ENCODE measurements around the gene LHFPL3.
"Not testable (repeated sequence)": the region's sequence is repeated elsewhere in the genome, so short reads cannot be mapped to it uniquely, and the experiment has no call there.

LHFPL3 gene

DNA sequence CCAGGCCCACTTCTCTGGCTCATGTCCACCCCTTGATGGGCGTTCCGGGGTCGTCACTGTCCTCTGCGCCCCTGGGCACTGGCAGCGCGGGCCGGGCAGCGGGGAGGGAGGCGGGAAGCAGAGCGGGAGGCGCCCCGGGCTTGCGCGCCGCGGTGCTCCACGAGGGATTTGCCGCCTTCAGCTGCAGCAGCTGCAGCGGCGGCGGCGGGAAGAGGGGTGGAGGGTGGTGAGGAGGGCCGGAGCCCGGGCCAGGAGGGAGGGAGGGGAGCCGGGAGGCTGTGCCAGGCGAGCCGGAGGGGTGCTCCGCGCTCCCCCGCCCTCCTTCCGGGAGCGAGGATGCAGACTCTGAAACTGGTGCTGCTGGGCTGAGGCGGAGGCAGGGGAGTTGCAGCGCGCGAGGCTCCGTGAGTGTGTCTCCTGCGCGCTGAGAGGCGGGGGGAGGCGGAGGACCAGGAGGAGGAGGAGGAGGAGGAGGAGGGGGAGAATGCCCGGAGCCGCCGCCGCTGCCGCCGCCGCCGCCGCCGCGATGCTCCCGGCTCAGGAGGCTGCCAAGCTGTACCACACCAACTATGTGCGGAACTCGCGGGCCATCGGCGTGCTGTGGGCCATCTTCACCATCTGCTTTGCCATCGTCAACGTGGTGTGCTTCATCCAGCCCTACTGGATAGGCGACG is at the start of gene LHFPL3:
Gene LHFPL3, plus strand, starts transcription at position 308 of the 674 bp plus-strand sequence.
- DNase-seq: no peak

DNA sequence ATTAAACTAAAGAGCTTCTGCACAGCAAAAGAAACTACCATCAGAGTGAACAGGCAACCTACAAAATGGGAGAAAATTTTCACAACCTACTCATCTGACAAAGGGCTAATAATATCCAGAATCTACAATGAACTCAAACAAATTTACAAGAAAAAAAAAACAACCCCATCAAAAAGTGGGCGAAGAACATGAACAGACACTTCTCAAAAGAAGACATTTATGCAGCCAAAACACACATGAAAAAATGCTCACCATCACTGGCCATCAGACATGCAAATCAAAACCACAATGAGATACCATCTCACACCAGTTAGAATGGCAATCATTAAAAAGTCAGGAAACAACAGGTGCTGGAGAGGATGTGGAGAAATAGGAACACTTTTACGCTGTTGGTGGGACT is 46.7 kb upstream of the LHFPL3 start:
- not testable (repeated sequence) for DNase-seq

DNA sequence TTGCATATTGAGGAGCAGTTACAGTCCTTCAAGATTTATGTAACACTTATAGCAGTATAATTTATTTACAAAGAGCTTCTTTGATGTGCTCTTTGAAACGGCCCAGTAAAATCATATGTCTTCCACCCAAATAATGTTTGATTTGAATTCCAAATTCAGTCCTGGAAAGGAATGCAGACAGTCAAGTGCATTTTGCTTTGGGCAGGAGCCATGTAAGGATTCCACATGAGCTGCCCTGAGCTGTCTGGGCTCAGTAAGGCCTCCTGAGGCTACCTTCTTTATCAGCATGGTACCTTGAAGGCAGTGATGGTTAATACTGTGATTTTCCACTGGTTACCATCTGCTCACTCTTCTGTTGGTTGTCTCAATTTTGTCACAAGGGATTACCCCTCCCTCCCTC is 41.6 kb upstream of the LHFPL3 start:
- DNase-seq: no peak

DNA sequence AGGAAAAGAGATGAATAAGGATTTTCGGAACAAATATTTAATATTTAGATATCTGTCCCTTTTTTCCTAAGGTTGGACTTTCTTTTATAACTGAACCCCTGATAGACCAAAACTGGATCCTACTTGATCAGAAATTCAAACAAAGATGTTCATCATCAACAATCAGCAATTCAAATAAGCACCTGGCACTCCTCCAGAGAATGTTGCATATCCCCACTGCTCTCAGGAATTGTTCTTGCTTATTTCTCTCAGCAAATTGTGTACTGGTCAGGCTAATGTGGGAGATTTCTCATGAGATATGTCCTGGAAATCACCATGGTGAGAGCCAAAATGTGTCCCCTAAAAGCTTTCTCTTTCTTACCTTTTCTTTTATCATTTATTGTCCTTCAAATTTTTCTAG is 40.3 kb upstream of the LHFPL3 start:
- DNase-seq: no peak

DNA sequence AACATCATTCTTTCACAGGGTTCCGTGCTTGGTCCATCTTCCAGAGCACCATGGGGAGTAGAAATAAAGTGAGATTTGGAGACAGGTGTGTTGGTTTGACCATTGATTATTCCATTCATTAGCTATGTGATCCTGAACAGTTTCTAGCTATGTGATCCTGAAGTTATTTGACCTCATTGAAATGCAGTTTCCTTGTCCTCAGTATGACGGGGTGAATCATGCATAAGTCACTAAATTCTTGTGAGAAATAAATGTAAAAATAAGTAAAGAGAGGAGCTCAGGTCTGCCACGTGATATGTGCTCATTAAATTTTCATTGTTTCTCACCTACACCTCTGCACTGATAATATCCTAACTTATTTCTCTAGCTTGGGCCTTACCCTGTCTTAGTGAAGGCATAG is 34.1 kb upstream of the LHFPL3 start:
- DNase-seq: no peak

DNA sequence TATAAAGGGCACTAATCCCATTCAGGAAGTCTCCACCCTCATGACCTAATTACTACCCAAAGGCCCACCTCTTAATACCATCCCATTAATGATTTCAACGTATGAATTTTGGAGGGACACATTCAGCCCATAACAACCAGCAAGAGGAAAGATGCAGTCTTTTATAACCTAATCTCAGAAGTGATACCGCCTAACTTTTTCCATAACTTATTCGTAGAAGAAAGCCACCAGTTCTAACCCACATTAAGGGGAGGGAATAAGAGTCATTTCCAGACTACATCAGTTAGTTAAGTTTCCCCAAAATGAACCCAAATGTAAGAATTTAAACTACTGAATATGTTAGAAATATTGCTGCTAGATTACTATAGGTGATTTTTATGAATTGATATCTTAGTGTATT is 32.1 kb upstream of the LHFPL3 start:
- no peak for DNase-seq

DNA sequence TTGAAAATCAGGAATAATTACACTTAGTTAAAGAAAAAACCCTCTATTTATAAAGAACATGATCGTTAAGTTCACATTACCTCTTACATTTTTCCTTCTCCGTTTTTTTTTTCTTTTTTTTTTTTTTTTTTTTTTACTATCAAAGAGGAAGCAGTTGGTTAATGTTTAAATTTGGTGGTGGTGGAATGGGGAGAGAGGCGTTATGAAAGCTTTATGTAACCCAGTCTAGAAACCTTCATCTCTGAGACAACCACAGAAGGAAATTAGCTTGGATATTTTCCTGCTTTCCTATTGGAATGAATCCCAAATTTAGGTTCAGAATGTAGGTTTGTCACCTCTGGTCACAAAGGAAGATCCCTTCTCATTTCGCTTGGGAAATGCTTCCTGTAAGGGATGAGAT is 31.5 kb upstream of the LHFPL3 start:
- no peak for DNase-seq

DNA sequence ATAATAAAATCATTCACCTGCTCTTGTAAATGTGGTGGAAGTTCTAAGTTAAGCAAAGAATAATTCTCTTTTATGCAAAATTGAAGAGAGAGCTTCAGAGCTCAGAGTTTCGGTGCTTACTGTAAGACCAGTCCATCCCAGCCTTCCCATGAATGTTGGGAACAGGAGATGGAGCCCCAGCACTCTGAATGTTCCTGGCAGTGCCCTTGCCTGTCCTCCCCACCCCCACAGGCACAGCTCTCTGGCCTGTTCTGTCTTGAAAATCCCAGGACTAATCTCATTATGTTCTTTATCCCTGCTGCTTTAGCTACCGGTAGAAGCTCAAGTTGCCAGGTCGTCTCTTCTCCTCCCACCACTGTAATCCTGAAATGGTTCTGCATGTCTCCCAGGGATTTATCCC is 29.1 kb upstream of the LHFPL3 start:
- no peak for DNase-seq

DNA sequence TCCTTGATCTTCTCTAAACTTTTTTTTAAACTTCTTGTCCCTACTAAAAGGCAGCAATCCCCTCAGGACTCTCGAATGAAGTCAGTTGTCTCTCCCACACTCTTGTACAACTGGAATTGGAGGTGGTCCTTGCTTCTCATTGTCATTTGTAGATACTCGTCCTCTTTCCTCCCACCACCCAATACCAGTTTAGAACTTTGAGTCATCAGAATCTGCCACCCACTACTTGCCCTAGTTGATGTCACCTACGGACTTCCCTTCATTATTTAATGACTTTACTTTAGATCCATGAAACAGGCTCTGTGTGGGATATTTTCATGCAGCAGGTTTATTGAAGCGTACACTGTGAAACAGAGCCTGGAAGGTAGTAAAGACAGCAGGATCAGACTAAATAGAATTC is 28.6 kb upstream of the LHFPL3 start:
- DNase-seq: no peak

DNA sequence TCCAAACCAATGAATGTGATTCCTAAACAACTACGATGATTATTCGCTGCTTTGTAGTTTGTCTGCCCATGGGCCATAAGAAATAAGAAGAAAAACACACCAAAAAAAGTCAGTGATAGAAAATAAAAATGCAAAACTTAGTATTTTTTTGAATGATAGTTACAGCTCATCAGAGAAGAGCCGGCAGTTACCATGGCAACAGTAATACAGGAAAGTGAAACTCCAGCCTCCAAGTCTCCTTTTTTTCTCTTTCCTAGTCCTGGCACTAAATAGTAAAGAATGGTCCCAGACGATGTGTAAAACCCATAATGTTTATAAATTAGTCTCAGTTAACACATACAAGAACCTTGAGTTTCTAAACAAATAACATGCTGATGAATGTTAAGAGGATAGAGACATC is 21.6 kb upstream of the LHFPL3 start:
- DNase-seq: no peak

DNA sequence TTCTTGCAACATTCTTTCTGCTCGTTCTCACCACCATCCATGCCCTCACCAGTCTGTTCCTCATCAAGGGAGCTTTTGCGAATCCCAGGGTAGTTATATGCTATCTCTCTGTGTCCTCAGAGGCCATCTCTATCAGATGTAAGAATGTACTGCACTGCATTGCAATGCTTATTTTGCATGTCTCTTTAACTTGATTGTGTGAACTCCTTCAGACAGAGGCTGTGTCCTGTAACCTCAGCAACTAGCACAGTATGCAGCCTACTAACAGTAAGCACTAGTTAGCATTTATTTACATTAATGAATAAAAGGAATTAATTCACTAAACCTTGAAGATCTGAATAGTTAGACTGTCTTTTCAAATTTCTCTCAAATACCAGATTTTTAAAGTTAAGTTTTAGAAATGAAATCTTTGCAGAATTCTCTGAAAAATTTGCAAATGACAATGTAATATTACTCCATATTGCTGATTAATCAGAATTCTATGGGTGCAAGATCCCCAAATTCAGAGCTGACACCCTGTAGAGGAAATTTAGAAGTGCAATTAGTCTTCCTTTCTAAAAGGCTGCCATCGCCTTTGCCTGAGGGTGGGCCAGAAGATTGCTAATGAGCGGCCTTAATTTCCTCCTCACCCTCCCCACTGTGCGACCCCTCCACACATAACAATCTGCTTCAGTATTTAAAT is 10.3 kb upstream of the LHFPL3 start:
- no peak for DNase-seq

DNA sequence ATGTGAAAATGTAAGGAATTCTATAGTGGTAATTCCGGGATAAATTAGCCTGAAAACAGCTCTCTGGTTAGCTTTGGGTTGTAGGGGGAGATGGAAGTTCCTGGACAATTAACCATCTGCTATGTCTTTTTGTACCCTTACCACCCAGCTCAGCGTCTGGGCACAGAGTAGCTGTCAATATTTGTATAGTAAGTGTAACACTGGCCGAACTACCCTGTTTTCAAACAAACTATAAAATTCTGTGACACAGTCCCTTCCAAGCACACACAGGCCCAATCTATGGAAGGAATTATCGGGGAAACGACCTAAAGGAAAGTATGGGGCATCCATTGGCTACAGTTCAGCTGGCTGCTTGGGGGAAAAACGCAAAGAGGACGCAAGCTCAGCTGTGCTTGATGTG is 869 bp upstream of the LHFPL3 start:
- DNase-seq: no peak

DNA sequence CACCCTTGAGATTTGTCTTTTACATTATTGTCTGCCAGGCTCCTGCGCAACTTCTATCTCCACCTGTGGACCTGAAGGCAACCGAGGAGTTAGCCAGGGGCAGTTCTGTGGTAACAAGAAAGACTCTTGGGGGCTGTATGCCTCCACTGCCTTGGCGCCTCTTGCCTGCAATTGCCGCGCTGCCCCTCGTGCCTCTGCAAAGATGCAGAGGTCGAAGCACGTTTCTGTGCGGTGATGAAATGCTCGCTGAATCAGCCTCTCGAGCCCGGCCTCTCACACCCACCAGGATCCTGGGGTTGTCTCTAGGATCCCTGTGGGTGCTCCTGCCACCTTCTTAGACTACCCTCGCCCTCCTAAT is 486 bp upstream of the LHFPL3 start:
- no peak for DNase-seq

DNA sequence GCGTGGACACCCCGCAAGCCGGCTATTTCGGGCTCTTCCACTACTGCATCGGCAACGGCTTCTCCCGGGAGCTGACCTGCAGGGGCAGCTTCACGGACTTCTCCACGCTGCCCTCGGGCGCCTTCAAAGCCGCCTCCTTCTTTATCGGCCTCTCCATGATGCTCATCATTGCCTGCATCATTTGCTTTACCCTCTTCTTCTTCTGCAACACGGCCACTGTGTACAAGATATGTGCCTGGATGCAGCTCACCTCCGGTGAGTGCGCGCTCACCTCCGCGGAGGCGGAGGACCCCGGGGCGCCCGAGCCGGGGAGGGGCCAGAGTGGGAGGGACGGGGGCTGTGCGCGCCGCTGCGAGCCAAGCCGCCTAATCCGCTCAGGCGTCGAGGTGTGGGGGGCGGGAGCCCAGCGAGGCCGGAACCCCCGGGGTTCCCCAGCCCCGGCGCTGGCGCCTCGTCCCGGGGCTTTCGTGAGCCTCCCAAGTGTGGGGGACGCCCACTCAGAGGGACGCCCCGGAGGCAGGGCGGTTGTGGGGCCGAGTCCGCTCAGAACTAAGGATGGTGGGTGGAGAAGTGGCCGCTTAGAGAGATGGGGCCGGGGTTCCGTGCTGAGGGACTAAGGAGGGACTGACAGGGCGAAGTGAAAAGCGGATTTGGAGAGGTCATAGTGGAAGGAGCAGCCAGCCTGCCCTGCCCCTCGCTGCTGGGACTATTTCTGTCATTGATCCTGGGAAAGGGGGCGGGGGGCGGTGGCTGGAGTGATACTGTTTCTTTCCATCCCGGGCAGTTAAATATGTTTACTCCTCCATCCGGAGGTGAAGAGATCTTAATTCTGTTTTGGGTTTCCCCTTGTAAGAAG is 795 bp downstream of the LHFPL3 start:
- DNase-seq: no peak

DNA sequence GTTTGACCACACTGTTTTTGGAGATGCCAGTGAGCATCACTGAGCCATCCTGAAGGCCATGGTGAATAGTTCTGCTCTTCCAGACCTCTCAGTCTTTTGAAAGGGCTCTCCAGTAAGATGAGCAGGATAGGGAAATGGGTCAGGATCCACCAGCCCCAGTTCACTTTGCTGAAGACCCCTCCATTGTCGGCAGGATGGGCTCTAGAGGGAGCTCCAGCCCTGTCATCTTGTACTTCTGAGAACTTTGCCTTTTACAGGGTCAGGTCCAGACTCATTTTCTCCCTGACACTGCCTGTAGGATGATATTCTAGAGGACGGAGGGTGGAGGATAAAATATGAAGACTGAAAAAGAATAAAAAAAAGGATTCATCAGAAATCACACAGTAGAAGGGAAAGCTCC is 13.1 kb downstream of the LHFPL3 start:
- DNase-seq: no peak

DNA sequence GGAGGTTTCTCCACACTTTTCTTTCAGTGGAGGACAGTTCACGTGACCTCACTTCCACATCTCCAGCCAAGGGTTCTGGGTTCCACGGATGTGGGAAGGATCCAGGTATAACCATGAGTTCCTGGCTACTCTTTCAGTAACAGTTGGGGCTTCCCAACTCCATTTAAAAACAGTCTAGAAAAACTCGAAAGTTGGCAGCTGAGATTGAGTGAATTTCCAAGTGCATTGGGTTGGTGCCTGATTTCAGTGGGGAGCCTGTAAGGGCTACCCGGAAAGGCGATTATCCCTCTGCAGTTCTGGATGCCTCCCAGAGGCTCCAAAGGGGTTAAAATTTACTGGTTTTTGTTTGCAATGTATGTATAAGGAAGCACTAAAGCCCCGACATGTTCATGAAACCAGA is 24.3 kb downstream of the LHFPL3 start:
- no peak for DNase-seq

DNA sequence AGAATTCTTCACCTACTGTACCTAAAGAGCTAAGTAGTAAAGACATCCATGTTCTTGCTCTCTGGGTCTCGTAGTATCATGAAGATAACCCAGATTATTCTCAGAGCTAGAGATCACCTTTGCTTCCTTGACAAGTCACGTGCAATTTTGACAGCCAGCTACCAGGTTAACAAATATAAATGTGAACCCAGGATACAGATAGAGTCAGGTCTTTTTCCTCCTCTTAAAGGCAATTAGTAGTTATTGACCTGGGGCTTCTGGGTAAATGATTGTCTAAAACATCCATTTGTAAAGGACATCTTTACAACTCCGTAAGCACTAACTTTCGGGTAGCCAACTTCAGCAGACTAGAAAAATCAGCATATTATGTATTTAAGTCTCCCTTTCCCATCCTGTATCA is 28.8 kb downstream of the LHFPL3 start:
- no peak for DNase-seq

DNA sequence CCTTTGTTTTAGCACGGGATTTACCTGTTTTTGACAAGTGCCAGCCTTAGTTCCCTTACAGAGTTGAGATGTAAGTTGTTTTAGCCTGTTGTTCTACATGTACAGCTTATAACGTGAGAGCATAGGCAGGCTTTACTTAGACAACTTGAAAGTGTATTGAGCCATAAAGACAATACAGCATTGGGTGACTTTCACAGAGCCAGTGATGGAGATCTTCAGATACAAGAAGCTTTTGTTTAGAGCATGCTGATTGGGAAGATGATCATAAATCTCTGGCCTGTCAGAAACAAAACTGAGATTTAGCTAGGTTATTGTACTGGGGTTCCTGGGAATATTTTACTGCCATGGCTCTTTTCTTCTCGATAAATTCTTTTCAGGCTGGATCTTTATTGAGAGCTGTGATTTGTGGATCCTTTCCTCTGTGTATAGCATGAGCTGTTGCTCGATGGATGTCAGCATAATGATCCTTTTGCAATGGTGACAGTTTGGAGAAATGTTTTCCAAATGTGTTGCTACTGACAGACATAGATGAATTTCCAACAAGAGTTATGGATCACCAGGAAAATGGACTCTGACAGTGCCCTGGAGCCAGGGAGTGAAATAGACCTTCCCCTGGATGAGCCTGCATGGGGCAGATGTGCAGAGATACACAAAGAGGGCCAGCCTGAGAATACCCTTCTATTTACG is 30.2 kb downstream of the LHFPL3 start:
- DNase-seq: no peak

DNA sequence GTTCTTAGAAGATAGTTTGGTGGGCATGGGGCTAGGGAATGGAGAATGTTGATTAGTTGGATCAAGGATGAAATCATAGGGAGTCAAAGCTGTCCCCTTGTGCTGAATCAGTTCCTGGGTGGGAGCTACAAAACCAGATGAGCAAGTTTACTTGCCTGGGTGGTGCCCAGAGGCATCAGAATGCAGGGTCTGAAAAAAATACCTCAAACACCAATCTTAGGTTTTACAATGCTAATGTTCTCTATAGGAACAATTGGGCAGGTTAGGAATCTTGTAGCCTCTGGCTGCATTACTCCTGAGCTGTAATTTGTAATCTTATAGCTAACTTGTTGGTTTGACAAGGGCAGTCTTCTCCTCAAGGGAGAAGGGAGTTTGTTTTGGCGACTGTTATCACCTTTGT is 34.4 kb downstream of the LHFPL3 start:
- DNase-seq: no peak

DNA sequence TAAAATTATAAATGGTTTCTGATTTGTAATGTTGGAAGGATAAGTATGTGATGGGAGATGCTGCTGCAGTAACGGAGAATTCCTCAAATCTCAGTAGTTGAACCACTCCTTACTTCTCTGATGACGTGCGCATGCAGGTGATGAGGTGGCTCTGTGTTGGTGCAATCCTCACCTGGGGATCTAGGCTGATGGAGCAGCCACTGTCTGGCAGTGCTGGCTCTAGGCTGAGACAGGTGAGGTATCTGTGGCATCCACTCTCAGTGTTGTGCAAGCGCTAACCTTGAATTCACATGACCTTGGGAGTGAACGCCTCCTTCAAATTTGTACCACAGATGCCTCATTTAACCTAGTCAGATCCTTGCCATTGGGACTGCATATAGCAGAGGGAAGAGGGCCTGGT is 35.0 kb downstream of the LHFPL3 start:
- DNase-seq: no peak

DNA sequence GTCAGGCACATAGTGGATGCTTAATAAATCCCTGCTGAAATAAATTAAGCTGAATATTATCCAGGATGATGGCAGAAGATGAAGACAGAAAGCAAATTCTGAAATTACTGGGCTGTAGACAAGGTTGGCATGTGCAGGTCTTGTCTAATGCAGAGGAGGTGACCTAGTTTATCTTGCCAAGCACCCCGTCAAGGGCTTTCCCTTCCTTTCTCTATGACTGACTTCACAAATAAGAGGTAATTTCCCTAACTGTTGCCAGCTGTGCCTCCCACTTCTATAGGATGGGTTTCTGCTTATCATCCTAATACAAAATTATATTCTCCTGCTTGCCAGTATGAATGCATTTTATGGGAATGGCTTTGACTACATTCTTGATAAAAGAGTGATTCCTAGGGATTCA is 38.0 kb downstream of the LHFPL3 start:
- no peak for DNase-seq

DNA sequence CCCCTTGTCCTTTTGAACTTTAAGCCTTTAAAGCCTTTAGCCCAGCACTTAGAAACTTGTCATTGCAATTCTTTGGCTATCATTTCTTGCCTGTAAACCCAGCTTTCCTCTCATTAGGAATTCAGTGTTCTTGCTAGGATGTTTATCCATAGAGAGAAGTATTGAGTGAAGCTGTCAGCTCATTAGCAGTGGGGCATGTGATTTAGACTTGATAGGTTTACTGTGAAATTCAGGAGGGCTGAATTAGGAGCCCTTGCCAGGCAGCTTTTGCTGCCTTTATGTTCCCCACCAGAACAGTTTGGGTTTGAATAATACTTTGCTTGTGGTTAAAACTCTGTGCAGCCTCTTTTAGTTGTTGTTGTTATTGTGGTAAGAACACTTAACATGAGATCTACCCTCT is 39.5 kb downstream of the LHFPL3 start:
- DNase-seq: no peak

DNA sequence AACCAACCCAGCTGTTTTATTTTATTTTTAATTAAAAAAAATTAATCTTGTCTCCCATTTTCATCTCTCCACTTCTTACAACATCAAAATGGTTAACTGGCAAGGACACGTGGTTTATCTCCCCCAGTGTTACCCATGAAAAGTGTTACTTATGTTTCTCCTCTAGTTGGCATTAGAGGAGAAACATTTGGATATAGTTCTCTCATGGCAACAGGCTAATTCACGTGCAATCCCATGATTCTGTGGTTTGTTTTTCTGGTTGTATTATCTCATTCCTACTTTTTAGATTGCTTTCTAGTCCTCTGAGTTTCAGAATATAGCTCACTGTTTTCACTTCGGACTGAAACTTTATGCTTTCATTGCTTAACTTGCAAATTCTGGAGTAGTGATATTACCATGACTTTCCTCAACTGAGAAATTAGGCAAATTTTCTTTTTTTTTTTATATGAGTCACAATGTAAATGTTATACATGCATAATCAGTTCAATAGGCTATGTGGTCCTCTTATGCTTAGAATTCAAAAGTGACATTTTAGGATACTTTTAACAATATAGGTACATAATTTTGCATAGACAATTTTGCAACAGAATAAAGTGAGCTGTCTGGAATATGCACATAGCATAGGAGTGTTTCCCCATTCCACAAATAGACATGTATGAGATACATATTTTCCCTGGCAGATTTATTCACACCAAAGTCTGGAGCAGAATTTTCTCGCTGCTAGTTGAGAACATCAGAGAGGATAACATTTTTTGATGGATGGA is 43.0 kb downstream of the LHFPL3 start:
- DNase-seq: no peak
